ENCODE measurements around the gene CD59.

The CD59 gene

GRCh38 chr11:33674035-33674814 is 62.0 kb downstream of the CD59 start:
- H3K27me3 ChIP-seq (ENCODE audit: insufficient read depth, poor library complexity, severe bottlenecking): no peaks in the 10 kb centered on the region
- ATAC-seq (ENCODE audit: low read depth): no peak
- no peaks in the 10 kb centered on the region for H3K9me3 ChIP-seq (ENCODE audit: severe bottlenecking)
- no peak for TF ChIP-seq CTCF (IDR thresholded peaks at IDR 0.05; ENCODE audit: poor library complexity, severe bottlenecking)
- no peak overlapping the region for H3K27ac ChIP-seq (ENCODE audit: poor library complexity, severe bottlenecking)
- H3K4me1 ChIP-seq (ENCODE audit: insufficient read depth, poor library complexity, severe bottlenecking): peaks cover 2% of the 10 kb centered on the region
- no peak for DNase-seq (ENCODE audit: low spot score)
- H3K4me3 ChIP-seq (ENCODE audit: severe bottlenecking): no peak overlapping the region
- H3K36me3 ChIP-seq (ENCODE audit: low read depth): no peaks in the 10 kb centered on the region

- Histone ChIP-seq H3K4me3 (ENCODE audit: severe bottlenecking) (no peak overlapping the region), H3K9me3 (ENCODE audit: severe bottlenecking) (no peaks in the 10 kb centered on the region), H3K36me3 (ENCODE audit: low read depth) (no peaks in the 10 kb centered on the region), H3K4me1 (ENCODE audit: insufficient read depth, poor library complexity, severe bottlenecking) (peaks cover 2% of the 10 kb centered on the region), H3K27ac (ENCODE audit: poor library complexity, severe bottlenecking) (no peak overlapping the region), H3K27me3 (ENCODE audit: insufficient read depth, poor library complexity, severe bottlenecking) (no peaks in the 10 kb centered on the region)
- DNase-seq (ENCODE audit: low spot score) (no peak), ATAC-seq (ENCODE audit: low read depth) (no peak)
- no peak for TF ChIP-seq CTCF (IDR thresholded peaks at IDR 0.05; ENCODE audit: poor library complexity, severe bottlenecking)
Observed at GRCh38 chr11:33672273-33672672, 64.0 kb downstream of the CD59 start.

GRCh38 chr11:33670250-33671011 is 65.8 kb downstream of the CD59 start:
- no peak for TF ChIP-seq CTCF (IDR thresholded peaks at IDR 0.05; ENCODE audit: poor library complexity, severe bottlenecking)
- H3K27ac ChIP-seq (ENCODE audit: poor library complexity, severe bottlenecking): no peak overlapping the region

GRCh38 chr11:33669598-33670249 is 66.5 kb downstream of the CD59 start:
- no peak for ATAC-seq (ENCODE audit: low read depth)
- no peaks in the 10 kb centered on the region for H3K36me3 ChIP-seq (ENCODE audit: low read depth)
- no peak for DNase-seq (ENCODE audit: low spot score)

More at GRCh38 chr11:33670250-33671011, 65.8 kb downstream of the CD59 start:
- Histone ChIP-seq H3K36me3 (ENCODE audit: low read depth) (no peaks in the 10 kb centered on the region), H3K9me3 (ENCODE audit: severe bottlenecking) (no peaks in the 10 kb centered on the region), H3K4me1 (ENCODE audit: insufficient read depth, poor library complexity, severe bottlenecking) (peaks cover 2% of the 10 kb centered on the region), H3K27me3 (ENCODE audit: insufficient read depth, poor library complexity, severe bottlenecking) (no peaks in the 10 kb centered on the region), H3K4me3 (ENCODE audit: severe bottlenecking) (no peak overlapping the region)
- ATAC-seq (ENCODE audit: low read depth) (peak; percentile 55; the same call in 1 of the 3 replicates), DNase-seq (ENCODE audit: low spot score) (no peak)

More at GRCh38 chr11:33669598-33670249, 66.5 kb downstream of the CD59 start:
- no peak for TF ChIP-seq CTCF (IDR thresholded peaks at IDR 0.05; ENCODE audit: poor library complexity, severe bottlenecking)
- H3K27me3 ChIP-seq (ENCODE audit: insufficient read depth, poor library complexity, severe bottlenecking): no peaks in the 10 kb centered on the region
- no peak overlapping the region for H3K4me3 ChIP-seq (ENCODE audit: severe bottlenecking)
- no peaks in the 10 kb centered on the region for H3K9me3 ChIP-seq (ENCODE audit: severe bottlenecking)
- H3K27ac ChIP-seq (ENCODE audit: poor library complexity, severe bottlenecking): no peak overlapping the region
- H3K4me1 ChIP-seq (ENCODE audit: insufficient read depth, poor library complexity, severe bottlenecking): peaks cover 2% of the 10 kb centered on the region
